Measurements from ENCODE around the gene UBE3C.

DNA sequence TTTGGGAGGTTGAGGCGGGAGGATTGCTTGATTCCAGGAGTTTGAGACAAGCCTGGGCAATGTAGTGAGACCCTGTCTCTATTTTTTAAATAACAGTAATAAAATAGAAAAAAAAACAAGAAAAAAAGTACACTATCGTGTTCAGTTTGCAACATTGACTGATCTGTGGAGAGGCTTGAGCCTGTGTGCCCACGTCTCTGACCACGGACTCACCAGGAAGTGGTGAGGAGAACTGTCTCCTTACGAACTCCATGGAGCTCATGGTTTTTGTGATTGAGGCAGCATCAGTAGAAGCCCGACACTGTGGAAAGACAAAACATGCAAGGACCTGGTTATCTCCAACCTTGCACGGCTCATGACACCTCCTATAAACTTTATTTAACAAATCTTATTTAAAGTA, 174.2 kb downstream of the UBE3C start:
- TF ChIP-seq, protein P1, sequence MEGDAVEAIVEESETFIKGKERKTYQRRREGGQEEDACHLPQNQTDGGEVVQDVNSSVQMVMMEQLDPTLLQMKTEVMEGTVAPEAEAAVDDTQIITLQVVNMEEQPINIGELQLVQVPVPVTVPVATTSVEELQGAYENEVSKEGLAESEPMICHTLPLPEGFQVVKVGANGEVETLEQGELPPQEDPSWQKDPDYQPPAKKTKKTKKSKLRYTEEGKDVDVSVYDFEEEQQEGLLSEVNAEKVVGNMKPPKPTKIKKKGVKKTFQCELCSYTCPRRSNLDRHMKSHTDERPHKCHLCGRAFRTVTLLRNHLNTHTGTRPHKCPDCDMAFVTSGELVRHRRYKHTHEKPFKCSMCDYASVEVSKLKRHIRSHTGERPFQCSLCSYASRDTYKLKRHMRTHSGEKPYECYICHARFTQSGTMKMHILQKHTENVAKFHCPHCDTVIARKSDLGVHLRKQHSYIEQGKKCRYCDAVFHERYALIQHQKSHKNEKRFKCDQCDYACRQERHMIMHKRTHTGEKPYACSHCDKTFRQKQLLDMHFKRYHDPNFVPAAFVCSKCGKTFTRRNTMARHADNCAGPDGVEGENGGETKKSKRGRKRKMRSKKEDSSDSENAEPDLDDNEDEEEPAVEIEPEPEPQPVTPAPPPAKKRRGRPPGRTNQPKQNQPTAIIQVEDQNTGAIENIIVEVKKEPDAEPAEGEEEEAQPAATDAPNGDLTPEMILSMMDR (IDR thresholded peaks at IDR 0.05), result no peak
- TF ChIP-seq POLR2AphosphoS5 (IDR thresholded peaks at IDR 0.05) (no peak), POLR2A (IDR thresholded peaks at IDR 0.05) (no peak)

Data from prostate gland (tissue), 2 donors.